Keratinocyte (primary cell): ENCODE results near the gene RBX1. TPM values are rescaled to one million over a fixed set of nuclear protein-coding genes. Genes with fewer than 3 reads are reported as not detected.

Experiments used
- DNase-seq: peaks from one replicate; pipeline ENCODE4 v3.0.0-alpha.2; 2011; ENCODE audit warnings: low read depth, missing footprints, low spot score
- FAIRE-seq: peaks from 2 replicates; lab custom pipeline; 2011; peaks lifted over from hg19 to GRCh38; lab: Jason Lieb, UNC
- H2AFZ ChIP-seq: 2 replicates; pipeline ENCODE4 v1.6.0; 2012; ENCODE audit warnings: low read length, control low read depth, inconsistent platforms; ENCODE audit not compliant: control insufficient read depth
- H3K27ac ChIP-seq: 2 replicates; pipeline ENCODE4 v1.5.1; 2011; ENCODE audit warnings: low read length; ENCODE audit not compliant: control insufficient read depth, insufficient read depth
- H3K27me3 ChIP-seq: 3 replicates; pipeline ENCODE4 v1.6.0; 2011; ENCODE audit warnings: low read length; ENCODE audit not compliant: control insufficient read depth, insufficient read depth; ENCODE audit errors: extremely low read depth
- H3K36me3 ChIP-seq, 2 experiments: 2 replicates in 1 of 2; 3 replicates in 1 of 2; pipeline ENCODE4 v1.5.1; 2011; ENCODE audit warnings: low read length in 2 of 2, mild to moderate bottlenecking in 1 of 2; ENCODE audit not compliant: control insufficient read depth in 2 of 2, insufficient read depth in 2 of 2; ENCODE audit errors: extremely low read depth in 1 of 2
- H3K4me1 ChIP-seq: 3 replicates; pipeline ENCODE4 v1.5.1; 2011; ENCODE audit warnings: low read length; ENCODE audit not compliant: control insufficient read depth, insufficient read depth; ENCODE audit errors: extremely low read depth
- H3K4me2 ChIP-seq: 3 replicates; pipeline ENCODE4 v1.6.0; 2011; ENCODE audit warnings: low read depth, low read length; ENCODE audit not compliant: control insufficient read depth, insufficient read depth; ENCODE audit errors: extremely low read depth
- H3K4me3 ChIP-seq, 3 experiments: fragments of 200-600 bp in 1 of 3; sonication (generic) in 1 of 3; 2 replicates in 2 of 3; 3 replicates in 1 of 3; pipeline ENCODE4 v1.5.1; 2011 to 2016; ENCODE audit warnings: low read length in 3 of 3, mild to moderate bottlenecking in 3 of 3, control low read depth in 2 of 3, inconsistent platforms in 1 of 3, low read depth in 1 of 3, mixed read lengths in 1 of 3, mixed run types in 1 of 3, moderate library complexity in 1 of 3; ENCODE audit not compliant: control insufficient read depth in 2 of 3, insufficient read depth in 2 of 3; ENCODE audit errors: extremely low read depth in 1 of 3
- H3K79me2 ChIP-seq: 2 replicates; pipeline ENCODE4 v1.6.0; 2012; ENCODE audit warnings: low read length; ENCODE audit not compliant: control insufficient read depth, insufficient read depth
- H3K9ac ChIP-seq: 3 replicates; pipeline ENCODE4 v1.6.0; 2011; ENCODE audit warnings: low read length; ENCODE audit not compliant: control insufficient read depth, insufficient read depth; ENCODE audit errors: extremely low read depth
- H3K9me1 ChIP-seq: 3 replicates; pipeline ENCODE4 v1.6.0; 2011; ENCODE audit warnings: low read length; ENCODE audit not compliant: control insufficient read depth, insufficient read depth; ENCODE audit errors: extremely low read depth
- H3K9me3 ChIP-seq: 2 replicates; pipeline ENCODE4 v1.5.1; 2012; ENCODE audit warnings: low read depth, low read length; ENCODE audit not compliant: control insufficient read depth
- H4K20me1 ChIP-seq: 3 replicates; pipeline ENCODE4 v1.6.0; 2011; ENCODE audit warnings: low read length; ENCODE audit not compliant: control insufficient read depth, insufficient read depth; ENCODE audit errors: extremely low read depth
- CTCF ChIP-seq, 3 experiments: IDR thresholded peaks in 1 of 3; conservative IDR thresholded peaks in 1 of 3; optimal IDR thresholded peaks in 1 of 3; 2 replicates in 2 of 3; 3 replicates in 1 of 3; pipeline versions ENCODE3 to v1.5.1; 2011; ENCODE audit warnings: low read length in 3 of 3, mild to moderate bottlenecking in 3 of 3, moderate library complexity in 2 of 3, control low read depth in 1 of 3, inconsistent platforms in 1 of 3; ENCODE audit not compliant: insufficient read depth in 2 of 3; ENCODE audit errors: extremely low read depth in 1 of 3
- EZH2 ChIP-seq: IDR thresholded peaks from one replicate; pipeline ENCODE4 v1.6.1; 2012; ENCODE audit warnings: inconsistent platforms, mild to moderate bottlenecking, low read length, moderate library complexity
- dilution Hi-C: fragments of 300-500 bp; cut with MboI; formaldehyde crosslinking; loops from one replicate; pipeline ENCODE4 v1.7.0; 2020; ENCODE audit warnings: low sequenced_read_pairs; ENCODE audit not compliant: extremely low pct_ligation_motif_present
- polyA plus RNA-seq, 5 experiments: library from polyadenylated mRNA; depleted of rRNA in 3 of 5; stranded (reverse) in 3 of 5; stranded (forward) in 1 of 5; unstranded in 1 of 5; fragments of >200 nt; gene quantifications; 1 replicate in 1 of 5; 2 replicates in 3 of 5; 3 replicates in 1 of 5; pipeline versions ENCODE4 v1.2.1 to v1.2.3, GENCODE V29; 2011 to 2012; ENCODE audit warnings: missing spikeins in 2 of 5, low read depth in 1 of 5, low replicate concordance in 1 of 5

RBX1 gene
- polyA plus RNA-seq, 1 donor (not counting 4 experiments of a cell fraction or from before 2014, with no cell fraction given): 143 TPM

DNA sequence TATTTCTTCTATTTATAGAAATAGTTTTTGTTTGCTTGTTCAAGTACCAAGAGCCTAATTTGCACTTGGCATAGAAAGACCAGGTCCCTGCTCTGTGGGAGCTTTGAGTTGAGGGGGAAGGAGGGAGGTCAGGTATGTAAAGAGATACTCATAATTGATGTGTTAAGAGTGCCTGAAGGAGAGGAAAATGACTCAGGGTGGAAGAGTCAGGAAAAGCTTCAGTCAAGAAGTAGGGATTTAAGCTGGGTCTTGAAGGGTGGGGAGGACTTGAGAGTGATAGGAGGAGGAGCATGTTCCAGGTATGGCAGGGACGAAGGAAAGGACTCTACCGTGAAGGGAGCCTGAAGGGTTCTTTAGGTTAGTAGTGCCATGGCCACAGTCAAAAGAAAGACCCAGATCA is 9.0 kb downstream of the RBX1 start:
- FAIRE-seq: no peak
- DNase-seq: no peak
- H3K4me2 ChIP-seq: no peak overlapping the region
- no peak overlapping the region for H2AFZ ChIP-seq
- peaks cover 75% of the 10 kb centered on the region for H3K79me2 ChIP-seq
- no peaks in the 10 kb centered on the region for H3K4me1 ChIP-seq
- TF ChIP-seq EZH2 (no peak), CTCF (optimal IDR thresholded peaks at IDR 0.05 in 1 of 3, IDR thresholded peaks at IDR 0.05 in 1 of 3, conservative IDR thresholded peaks at IDR 0.05 in 1 of 3; ENCODE audit: extremely low read depth in 1 of 3, insufficient read depth in 2 of 3, low read length in 3 of 3) (no peak)
- H3K36me3 ChIP-seq: peaks cover 9 to 22% of the 10 kb centered on the region in 2 experiments
- H3K27me3 ChIP-seq: no peaks in the 10 kb centered on the region
- no peaks in the 10 kb centered on the region for H3K9me3 ChIP-seq
- no peaks in the 10 kb centered on the region for H3K9me1 ChIP-seq
- no peak overlapping the region for H3K27ac ChIP-seq
- dilution Hi-C loops: no loop called here
- peaks cover 3% of the 10 kb centered on the region for H4K20me1 ChIP-seq
- H3K9ac ChIP-seq: no peak overlapping the region
- no peak overlapping the region for H3K4me3 ChIP-seq

GRCh38 chr22:40965936-40966725 is 15.0 kb downstream of the RBX1 start:
- FAIRE-seq (no peak), DNase-seq (no peak)
- Histone ChIP-seq H3K9me1 (no peaks in the 10 kb centered on the region), H3K9ac (no peak overlapping the region), H3K4me1 (no peaks in the 10 kb centered on the region), H3K4me2 (no peak overlapping the region), H3K9me3 (no peaks in the 10 kb centered on the region), H3K27ac (no peak overlapping the region), H2AFZ (no peak overlapping the region), H3K27me3 (no peaks in the 10 kb centered on the region), H3K79me2 (peaks cover 24% of the 10 kb centered on the region), H3K4me3 (no peak overlapping the region), H4K20me1 (no peaks in the 10 kb centered on the region), H3K36me3 (peaks cover 9 to 38% of the 10 kb centered on the region in 2 experiments)
- dilution Hi-C loops: no loop called here
- no peak for TF ChIP-seq EZH2
- no peak for TF ChIP-seq CTCF (optimal IDR thresholded peaks at IDR 0.05 in 1 of 3, IDR thresholded peaks at IDR 0.05 in 1 of 3, conservative IDR thresholded peaks at IDR 0.05 in 1 of 3; ENCODE audit: extremely low read depth in 1 of 3, insufficient read depth in 2 of 3, low read length in 3 of 3)
